Measurements from ENCODE around the gene WASHC3.
"Not testable (repeated sequence)": the region's sequence is repeated elsewhere in the genome, so short reads cannot be mapped to it uniquely, and the experiment has no call there.

WASHC3 gene

DNA sequence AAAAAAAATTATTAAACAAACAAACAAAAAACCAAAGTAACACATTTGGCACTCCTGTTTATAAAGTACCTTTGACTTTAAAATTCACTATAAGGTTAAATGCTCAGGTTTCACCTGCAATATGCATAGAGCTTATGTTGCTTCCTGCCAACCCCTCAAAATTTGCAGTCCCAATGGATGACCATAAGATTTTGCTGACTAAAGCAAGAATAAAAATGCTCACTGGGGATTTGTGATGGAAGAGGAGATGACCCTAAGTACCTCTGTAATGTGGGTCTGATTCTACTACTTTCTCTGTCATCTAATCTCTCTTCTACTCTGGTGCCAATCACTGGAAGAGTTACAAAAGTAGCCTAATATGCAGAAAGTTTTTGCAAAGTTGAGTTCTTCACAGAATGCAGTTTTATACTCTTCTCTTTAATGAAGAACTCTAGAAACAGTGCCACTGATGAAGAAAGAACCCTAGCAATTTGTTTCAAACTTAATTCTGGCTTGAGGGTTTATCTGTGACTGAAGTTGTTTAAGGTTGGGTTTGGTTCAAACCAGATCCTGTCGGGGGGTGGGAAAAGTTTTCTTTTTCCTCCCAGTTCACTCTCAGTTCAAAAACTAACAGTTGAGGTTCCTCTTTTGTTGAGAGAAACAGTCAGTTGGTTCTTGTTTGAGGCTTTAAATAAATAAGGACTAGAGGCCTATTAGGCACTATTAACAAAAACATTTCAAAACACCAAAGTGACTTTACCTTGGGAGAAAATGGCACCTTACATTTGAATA, 10.9 kb downstream of the WASHC3 start:
- no peak for DNase-seq

DNA sequence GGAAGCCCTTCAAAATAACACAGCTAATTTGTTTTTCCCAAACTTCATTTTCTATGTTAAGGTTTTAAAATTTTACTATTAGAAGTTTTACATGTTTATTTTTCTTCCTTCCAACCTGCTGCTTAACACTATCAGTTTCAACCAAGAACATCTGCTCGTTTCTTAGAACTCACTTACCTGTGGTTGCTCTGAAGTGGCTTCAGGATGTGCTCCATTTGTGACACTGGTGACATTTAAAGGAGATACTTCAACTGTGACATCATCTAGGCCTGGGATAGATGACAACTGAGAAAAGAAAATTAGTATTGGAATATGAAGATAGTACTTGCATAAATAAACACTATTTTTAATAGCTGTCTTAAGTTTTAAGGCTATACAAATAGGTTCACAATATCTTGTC, 17.9 kb downstream of the WASHC3 start:
- DNase-seq, result peak in 1 of 3 experiments; percentile 75

DNA sequence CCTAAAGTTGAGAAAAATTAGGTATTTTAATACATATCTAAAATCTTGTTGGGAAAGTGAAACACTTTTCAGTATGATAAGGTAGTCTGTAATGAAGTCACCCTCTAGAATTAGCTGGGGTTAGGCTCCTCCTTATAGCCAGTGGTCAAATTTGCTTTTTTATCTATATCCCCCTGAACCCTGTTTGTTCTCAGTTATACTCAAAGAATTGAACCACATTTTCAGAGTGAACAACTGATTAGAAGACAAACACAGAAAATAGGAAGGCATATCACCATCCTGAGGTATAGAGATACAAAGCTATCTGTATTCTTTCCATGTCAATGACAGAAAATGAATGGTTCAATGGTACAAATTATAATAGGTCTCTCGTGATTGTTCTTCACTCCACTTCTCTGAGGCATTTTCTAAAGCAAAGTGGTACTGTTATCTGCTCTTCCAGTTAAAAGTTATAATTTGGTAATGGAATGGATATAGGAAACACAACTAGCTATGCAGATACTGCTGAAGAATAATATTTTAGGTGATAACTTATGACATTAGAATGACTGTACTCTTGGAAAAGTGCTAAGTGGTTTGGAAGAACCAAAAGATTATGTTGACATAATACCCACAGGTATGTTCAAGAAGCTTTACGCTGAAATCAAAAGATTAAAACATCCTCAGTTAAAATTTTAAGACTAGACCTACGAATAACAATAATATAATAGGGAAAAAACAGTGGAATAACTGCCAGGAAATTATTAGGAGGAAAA, 27.6 kb downstream of the WASHC3 start:
- no peak for DNase-seq

DNA sequence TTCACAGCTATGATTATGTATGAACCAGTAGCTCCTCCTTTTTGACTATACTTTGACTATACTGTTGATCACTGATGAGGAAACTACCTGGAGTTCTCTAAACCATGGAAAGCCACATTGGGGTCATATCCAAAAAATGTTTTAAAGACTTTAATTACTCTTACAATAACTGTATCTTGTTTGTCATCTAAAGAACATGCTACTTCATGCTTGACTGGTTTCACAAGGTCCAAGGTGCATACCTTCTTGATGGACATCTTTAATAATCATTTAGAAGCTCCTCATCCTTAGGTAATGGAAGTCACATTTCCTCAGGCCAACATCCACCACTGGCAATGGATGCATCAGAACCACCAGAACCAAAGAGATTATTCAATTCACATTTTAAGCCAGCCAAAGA, 29.9 kb downstream of the WASHC3 start:
- DNase-seq, result no peak

DNA sequence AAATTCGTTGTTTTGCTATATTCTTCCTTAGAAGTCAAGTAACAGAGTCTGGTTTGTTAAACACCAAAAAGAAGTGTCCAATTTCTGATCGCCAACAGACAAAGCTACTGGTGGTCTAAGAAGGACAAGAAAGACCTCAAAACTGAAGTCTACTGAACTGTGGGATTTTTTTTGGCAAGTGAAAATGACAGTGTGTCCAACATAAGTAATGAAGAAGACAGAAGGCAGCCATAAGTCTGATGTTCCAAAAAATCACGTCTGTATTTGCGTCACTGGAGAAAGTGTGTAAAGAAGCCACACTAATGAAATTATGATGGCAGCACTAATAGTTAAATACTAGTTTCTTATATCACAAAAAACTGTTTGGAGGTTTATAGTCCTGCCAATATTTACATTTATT, 32.6 kb downstream of the WASHC3 start:
- DNase-seq, result no peak

DNA sequence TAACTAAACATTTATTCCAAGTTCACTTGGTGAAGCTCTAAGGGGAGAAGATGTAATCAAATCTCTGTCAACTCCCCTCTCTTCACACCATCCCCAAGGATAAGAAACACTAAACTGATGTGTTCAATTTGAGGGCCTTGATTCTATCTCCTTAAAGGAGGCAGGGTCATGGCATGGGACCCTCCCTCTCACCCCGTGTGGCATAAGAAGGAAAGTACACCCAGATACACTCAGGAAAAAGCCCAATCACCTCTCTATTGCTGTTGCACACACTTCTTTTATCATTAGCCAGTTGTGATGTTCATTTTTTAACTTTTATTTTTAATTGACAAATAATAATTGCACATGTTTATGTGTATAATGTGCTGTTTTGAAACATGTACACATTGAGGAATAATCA, 35.1 kb downstream of the WASHC3 start:
- DNase-seq, result no peak

GRCh38 chr12:102024765-102025164, 37.0 kb downstream of the WASHC3 start:
- DNase-seq, result no peak

- DNase-seq, result no peak
These were observed 38.4 kb downstream of the WASHC3 start for GRCh38 chr12:102023343-102023930.

- DNase-seq, result no peak
These were observed 39.5 kb downstream of the WASHC3 start for GRCh38 chr12:102022286-102022685.

- no peak for DNase-seq
These were observed 40.1 kb downstream of the WASHC3 start for GRCh38 chr12:102021540-102022246.

GRCh38 chr12:102018607-102019006, 43.2 kb downstream of the WASHC3 start:
- not testable (repeated sequence) for DNase-seq

GRCh38 chr12:102016472-102016871, 45.3 kb downstream of the WASHC3 start:
- no peak for DNase-seq

DNA sequence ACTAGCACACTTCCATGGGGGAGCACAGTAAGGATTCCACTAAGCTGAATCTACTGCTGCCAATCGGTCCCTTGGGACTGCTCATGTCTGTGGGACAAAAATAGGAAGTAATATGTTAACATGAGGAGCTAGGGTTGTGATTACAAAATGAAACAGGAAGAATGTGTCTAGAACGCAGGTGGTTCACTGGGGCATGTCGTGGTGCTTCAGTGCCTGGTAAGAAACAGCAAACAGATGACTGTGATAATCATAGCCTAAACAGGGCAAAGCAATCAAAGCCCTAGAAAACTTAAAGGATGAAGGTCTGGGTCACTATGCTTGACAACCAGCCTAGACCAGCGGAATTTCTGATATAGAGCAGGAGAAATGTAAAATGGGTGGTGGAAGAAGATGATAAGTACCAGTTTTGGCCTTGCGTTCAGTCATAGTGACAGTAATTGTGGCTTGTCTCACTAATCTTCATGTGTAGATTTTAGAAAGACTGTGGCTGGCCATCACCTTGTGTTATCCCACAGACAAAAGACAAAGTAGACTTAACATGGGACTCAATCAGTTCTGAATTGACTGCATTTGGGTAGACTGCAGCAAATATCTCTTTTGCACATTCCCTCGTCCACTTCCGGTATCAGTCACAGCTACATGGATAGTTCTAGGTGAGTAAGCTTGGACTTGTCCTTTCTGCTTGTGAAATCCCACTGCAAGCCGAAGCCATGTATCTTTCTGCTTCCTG, 51.4 kb downstream of the WASHC3 start:
- DNase-seq, result peak in 1 of 3 experiments; percentile 67

DNA sequence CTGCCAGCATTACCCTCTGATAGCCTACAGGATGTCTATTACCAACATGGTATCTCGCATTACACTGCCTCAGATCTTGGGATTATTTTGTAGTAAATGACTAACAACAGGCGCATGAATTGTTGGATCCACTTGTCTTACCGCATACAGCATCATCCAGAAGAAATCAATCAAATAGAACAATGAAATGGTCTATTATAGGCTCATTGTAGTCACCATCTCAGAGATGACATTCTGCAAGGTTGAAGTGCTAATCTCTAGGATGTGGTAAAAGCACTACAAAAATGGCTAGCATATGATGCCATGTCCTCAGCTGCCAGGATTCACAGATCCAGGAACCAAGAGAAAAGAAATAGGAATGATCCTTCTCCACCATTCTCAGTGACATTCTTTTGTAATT, 52.0 kb downstream of the WASHC3 start:
- DNase-seq, result peak in 1 of 3 experiments; percentile 78

GRCh38 chr12:102008615-102009126, 53.1 kb downstream of the WASHC3 start:
- DNase-seq, result no peak

- no peak for DNase-seq
These were observed 56.5 kb downstream of the WASHC3 start for GRCh38 chr12:102005256-102005655.

- no peak for DNase-seq
These were observed 64.7 kb downstream of the WASHC3 start for GRCh38 chr12:101997102-101997501.

DNA sequence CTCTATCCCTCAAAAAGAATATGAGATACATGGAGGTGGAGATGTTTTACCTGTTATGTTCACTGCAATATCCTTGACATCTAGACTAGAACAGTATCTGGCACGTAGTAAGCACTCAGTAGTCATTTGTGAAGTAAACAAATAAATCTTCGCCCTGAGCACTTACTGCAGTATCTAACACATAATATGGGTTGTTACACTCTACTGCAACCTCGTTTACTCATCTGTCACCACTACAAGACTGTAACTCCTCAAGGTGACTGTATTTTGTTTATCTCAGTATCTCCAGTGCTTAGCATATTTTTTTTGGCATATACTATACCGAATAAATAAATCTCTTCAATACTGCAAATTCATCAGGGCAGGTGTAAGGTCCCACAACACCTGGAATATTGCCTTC, 66.1 kb downstream of the WASHC3 start:
- DNase-seq, result peak in 1 of 3 experiments; percentile 9

DNA sequence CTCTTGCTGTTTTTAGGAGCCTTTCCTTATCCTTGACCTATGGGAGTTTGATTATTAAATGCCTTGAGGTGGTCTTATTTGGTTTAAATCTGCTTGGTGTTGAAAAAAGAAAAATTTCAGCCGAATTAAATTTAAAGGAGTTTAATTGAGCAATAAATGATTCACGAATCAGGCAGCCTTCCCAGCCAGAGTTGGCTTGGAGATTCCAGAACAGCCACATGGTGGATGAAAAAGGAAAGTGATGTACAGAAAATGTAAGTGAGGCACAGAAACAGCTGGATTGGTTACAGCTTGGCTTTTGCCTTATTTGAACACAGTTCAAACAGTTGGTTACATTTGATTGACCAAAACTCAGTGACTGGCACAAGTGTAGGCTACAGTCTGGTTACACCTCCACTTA, 69.7 kb downstream of the WASHC3 start:
- no peak for DNase-seq

DNA sequence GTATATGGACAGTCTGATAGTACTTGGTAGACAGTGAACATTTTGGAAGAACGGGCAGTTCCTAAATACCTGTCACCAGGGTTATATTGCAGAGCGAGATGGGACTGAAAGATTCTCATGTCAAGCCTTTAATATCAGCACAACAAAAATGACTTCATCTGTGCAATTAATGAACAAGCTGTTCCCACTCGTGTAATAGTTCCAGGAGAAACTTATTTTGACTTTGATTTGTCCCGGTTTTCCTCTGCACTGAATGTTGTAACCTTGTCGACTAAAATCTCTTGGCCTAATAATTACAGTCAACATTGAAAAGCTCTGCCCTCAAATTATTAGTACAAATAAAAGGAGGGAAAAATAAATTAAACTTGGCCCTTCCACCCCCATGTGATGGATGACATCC, 79.5 kb downstream of the WASHC3 start:
- no peak for DNase-seq

- no peak for DNase-seq
These were observed 79.9 kb downstream of the WASHC3 start for GRCh38 chr12:101981868-101982267.

GRCh38 chr12:101968770-101969169, 93.0 kb downstream of the WASHC3 start:
- no peak for DNase-seq

All from NCI-H1417 (cell line).